Activated effector memory CD4-positive, alpha-beta T cell treated with anti-CD3 and anti-CD28 coated beads, Interleukin-2, amount 50 U/mL, for 16 hours (primary cell): ENCODE measurements around the gene ANXA6.

Experiments used
- DNase-seq: peaks from one replicate; pipeline ENCODE4 v3.0.0-alpha.2; 2020

ANXA6 gene

DNA sequence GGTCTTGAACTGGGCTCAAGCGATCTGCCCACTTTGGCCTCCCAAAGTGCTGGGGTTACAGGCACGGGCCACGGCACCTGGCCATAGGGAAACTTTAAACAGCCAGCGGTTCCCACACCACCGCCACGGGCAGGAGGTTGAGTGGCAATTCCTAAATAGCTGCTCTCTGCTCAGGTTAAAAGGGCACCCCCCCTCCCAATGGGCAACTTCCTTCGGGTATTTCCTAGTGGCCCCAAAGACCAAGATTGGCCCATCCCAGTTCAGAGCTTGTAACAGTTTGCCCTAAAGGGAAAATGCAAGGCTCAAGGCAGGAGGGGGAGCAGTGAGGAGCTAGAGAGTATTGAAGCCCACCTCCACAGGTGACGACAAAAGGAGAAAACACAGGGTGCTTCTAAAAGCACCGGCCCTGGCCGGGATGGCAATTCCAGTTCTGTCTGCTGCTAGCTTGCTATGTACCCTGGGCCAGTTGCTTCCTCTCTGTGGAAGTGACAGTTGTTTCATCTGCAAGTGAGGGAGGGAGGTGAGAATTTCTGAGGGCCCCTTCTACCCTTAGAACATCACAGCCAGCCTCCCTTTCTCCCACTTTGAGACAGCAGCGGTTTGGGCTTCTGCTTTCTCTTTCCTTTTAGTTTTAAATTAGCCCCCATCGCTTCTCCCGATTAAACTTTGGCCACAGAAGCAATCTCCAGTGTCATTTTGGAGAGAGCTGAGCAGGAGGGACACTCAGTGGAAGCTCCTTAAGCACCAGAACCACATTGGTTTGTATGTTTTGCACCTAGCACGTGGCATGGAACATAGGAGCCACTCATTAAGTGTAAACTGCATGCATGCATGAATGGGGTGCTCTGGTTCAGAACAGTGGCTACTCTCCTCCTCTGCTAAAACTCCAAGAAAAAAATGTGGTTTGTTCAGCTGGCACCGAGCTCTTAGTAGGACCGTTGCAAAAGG lies 59.5 kb downstream of the ANXA6 start:
- DNase-seq: no peak

DNA sequence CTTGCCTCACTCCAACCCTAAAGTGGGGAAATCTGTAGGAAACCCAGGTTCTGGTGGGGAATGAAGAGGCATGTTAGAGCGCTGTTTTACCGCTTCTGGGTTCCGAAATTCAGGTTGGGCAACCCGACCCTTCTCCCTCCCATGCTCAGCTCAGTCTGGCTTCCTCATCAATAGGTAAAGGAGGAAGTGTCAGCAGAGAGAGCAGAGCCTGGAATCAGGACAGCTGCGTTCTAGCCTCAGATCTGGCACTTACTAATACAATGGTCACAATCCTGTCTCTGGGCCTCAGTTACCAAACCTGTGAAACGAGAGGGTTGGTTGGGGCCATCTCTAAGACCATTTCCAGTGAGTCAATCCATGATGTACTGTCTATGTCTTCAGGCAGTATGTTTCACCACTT lies 60.5 kb downstream of the ANXA6 start:
- DNase-seq: no peak

DNA sequence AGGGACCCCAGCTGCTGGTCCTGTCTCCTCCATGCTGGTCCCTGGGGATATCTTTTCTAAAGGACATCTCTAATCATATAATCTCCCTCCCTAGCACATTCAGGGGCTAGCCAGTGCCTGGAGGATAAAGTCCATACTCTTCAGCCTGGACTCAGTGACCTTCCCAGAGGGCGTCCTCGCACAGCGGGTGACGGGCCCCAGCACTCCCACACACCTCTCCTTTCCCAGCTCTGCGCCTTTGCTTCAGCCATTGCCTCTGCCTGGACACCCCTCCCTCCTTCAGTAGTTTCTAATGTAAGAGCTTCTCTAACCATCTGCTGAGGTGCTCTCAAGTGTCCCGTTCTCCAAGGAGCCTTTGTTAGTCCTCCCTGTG lies 61.6 kb downstream of the ANXA6 start:
- DNase-seq: no peak

DNA sequence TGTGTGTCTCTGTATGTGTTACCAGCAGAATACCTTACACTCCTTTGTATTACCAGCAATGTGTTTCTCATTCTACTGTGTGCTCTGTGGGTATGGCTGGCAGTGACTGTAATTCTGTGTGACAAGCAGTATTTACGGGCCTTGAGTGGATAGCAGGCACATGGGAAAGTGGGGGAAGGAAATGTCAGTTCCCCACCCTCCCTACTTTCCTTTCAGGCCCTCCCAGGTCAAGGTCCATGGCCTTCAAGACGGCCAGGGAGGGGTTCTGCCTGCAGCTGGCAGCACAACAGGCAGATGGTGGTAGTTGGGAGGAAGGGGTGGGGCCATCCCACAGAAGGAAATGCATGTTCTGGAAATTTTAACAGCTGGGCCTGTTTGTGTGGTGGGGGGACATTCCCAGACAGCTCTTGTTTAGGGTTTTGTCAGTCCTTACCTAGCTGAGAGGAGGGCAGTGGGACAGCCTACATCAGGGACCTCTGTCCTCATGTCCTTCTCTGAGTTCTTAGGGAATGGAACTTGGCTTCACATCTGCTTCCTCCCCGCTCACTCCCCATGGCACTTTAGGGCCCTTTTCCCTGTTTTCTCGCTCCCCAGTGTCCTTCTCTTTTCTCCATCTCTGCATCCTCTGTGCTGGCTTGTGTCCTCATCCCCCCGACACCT lies 62.1 kb downstream of the ANXA6 start:
- DNase-seq: peak; percentile 67

DNA sequence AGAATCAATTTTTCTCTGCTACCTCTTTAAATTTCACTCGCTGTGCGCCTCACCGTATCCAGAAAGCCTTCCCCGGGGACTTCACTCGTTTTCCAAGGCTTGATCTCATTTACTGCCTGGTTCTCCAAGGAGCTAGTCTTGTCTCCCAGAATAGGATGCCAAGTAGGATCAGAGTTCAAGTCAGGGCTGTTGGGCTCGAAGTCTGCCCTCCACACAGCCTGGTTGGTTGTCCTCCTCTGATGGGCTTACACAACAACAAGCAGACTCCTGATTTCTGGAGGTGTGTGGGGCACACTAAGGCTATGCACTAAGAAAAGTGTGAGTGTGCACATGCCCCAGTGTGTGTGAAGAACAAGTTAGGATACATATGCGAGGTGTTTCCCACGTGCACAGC lies 62.7 kb downstream of the ANXA6 start:
- no peak for DNase-seq

DNA sequence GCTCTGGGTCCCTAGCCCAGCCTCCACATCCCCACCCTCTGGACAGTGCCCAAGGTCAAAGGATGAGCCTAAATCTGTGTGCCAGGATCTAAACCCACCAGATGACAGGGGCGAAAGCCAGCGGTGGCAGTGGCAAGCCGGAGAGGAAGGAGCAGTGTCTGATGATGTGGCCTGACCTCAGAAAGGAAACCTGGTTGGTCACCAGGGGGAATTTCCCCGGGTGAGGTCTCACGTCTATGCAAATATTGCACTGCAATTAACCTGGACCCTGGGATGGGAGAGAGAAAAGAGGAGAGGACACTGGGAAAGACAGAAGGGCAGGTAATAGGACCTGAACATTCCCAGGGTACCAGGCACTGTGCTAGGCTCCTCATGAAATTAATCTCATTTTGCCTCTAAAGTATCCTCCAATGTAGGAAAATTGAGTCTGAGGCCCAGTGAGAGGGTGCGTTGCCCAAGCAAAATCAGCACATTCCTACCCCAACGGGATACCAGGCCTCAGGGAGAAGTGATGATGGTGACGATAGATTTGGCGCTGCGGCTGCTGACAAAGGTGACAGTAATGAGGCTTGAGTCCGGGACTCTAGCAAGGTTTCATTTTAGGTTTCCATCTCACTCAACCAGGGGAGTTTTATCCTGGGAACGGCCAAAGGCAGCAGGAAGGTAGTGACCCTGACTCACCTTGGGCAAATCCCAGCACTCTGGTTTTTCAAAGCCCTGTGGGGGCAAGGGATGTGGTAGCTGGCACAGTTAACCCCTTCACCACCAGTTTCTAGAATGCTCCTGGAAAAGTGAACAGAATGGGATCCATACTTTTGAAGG lies 63.3 kb downstream of the ANXA6 start:
- peak; percentile 86 for DNase-seq

DNA sequence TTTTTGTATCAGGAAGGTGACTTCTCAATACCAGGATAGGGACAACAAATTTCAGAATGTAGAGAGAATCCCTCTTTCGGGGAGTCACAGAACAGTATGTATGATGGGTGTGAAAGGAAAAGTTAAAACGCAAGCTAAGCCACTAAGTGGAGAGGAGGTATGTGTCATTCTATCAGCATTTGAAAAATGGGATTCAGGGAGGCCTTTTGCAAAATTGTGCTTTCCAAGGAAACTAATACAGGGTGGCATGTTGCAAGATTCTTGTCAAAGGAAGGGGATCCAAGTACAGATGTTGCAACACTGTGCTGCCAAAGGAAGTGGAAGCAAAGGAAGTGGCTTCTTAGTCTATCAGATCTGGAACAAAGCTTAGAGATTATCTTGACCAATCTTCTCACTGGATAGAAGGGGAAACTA lies 64.1 kb downstream of the ANXA6 start:
- DNase-seq: no peak

DNA sequence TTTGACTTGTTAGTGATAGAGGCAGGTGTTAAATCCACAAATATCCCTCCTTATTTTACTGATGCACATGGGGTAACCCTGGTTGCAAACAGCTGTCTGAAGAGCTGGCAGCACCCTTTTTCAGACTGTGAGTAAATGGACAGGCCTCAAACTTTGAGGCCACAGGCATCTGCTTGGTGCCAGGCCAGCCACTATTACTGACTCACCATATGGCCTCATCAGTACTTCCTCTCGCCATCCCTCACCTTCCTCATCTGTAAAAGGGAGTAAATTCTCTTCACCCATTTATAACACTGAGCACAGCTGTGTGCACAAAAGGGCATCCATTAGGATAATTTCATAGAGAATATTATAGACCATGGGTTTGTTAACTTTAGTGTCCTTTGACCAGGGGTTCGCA lies 64.8 kb downstream of the ANXA6 start:
- DNase-seq: no peak

DNA sequence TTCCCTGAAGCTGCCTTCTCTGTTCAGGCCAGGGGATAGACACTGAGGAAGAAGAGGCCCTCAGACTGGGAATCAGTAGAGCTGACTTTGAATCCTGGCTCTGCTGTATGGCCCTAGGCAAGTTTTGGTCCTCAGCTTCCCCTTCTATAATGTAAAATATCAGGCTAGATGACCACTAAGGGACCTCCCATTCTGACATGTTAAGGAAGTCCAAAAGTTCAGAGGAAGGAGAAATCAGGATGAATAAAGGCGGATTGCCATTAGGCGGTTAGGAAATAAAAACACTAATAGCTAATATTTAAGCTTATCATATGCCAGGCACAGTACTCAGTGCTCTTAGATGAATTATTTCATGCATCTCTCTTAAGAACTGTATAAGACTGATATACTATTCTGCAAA lies 67.9 kb downstream of the ANXA6 start:
- no peak for DNase-seq

DNA sequence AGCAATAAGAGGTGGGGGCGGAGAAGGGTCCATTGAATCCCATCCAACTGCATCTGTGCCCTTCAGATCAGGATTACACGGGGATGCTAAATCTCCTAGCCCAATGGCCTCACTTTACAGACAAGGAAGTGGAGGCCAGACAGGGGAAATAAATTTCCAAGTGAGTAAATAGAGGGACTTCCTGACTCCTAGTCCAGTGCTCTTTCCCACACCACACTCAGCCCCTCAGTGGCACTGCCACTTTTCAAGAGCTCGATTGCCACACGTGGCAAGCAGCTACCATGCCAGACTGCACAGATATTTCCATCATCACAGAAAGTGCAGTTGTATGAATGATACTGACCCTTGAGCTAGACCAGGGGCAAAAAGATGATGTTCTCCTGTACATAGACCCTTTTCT lies 68.6 kb downstream of the ANXA6 start:
- DNase-seq: no peak

DNA sequence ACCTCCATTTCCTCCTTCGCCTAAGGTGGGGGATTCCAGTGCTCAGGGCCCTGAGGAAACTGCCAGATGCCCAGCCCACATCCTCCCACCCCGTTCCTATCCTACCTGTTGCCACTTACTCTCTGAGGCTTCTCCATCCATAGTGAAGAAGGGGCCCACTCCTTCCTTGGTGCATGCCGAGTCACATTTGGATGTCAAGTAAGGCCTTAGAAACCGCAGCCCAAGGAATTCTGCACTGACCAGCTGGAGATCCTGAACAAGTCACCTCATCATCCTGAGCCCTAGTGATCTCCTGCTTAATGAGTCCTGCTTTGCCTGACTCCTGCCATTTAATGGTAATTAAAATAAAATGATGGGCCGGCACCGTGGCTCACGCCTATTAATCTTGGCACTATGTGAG lies 70.1 kb downstream of the ANXA6 start:
- DNase-seq: no peak

DNA sequence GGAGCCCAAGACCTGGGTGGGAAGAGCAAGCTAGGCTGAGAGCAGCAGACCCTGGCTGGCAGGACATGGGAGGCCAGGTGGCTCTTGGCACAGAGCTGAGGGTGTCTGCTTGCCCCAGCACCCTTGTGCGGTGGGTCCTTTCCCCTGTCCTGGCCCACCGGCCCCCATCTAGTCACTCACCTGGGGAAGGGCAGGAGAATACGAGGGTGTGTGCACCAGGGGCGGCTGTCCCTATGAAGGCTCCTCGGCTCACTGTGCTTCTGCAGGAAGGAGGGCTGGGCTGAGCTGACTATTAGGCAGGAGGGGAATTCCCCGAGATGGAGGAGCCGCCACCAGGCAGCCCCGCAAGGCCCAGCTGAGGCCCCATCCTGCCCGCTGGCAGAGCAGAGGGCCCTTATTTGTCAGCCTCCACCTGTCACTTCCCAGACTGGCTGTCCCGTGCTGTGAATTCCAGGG lies 70.6 kb downstream of the ANXA6 start:
- DNase-seq: peak; percentile 91

DNA sequence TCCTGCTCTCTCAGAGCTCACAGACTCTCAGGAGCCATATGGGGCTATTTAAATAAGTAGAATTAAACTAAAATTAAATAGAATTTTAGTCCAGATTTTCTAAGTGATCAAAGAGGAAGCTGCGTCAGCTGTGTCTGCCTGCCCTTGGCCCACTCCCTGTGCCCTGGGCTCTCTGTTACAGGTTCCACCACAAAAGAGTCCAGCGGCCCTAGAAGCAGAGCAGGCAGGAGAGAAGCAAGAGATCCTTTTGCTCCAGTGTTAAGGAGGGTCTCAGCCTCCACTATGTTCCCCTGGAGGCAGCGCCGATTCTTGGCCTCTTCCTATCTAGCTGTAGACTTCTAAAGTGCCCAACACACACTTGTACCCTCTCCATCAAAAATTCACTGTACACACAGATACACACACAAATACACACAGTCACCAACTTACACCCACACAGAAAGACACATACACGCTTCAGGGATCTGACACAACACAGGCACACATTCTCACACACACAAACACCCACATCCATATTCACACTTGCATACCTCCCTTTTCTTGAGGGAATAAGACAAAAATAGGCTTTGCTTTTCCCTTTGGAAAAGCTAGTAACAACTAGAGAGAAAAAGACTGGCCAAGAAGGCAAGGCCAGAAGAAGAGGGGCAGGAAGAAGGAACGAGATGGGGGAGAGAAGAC lies 71.2 kb downstream of the ANXA6 start:
- DNase-seq: peak; percentile 66

DNA sequence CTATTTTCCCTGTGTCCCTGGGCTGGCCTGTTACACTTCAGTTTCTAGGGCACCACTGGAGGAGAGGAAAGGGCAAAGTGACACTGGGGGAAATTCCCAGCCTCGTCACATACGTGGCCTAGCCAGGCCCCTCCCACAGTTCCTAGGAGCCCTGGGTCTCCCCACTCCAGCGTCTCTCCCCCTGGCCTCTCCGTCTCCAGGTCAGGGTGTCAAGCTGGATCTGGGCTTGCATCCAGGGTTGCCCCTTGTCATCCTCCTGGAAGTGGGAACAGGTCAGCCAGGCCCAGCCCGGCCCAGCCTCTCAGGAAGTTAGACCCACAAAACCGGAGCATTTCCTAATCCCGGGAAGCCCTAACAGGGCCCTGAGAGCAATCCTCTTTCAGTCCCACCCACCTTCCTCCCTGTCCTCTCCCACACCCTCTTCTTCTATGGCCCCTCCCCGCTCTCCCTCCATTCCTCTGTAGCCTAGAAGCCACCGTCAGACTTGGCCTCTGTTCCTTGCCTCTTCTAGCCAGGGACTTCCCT lies 72.0 kb downstream of the ANXA6 start:
- DNase-seq: peak; percentile 88

DNA sequence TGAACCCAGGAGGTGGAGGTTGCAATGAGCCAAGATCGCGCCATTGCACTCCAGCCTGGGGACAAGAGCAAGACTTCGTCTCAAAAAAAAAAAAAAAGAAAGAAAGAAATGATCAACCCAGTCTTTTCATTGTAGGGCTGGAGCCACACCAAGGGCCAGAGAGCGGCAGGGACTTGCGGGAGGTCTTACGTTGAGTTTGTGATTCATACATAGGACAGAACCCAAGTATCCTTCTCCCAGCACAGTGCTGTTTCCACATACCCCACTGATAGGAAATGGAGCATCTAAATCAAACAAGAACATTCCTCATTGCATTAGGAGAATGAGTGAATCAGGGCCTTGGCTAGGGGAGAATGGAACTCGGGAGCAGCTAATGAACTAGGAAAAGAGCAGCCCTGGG lies 73.2 kb downstream of the ANXA6 start:
- no peak for DNase-seq

DNA sequence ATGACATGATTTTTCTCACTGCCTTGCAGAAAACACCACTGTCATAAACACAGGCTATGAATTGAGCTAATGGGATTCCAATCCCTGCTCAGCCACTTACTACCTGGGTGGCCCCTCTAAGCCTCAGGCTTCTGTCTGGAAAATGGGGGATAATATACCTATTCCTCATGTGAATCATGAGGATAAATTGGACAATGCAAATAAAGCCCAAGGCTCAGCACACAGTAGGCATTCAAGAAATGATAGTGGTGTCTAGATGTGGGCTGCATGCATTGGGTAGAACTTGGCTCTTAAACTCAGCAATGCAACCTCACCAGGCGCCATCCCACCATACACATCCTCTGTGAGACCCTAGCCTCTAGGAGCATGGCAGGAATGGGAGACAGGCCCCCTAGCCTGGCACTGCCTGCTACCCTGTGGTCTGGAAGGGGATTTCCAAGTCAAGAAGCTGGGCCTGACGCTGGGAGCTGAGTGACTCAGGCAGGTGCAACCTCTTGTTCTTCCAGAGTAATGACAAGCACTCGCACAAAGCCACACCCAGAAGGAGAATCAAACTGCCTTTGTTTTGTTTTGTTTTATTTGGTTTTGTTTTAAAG lies 74.4 kb downstream of the ANXA6 start:
- DNase-seq: peak; percentile 91

DNA sequence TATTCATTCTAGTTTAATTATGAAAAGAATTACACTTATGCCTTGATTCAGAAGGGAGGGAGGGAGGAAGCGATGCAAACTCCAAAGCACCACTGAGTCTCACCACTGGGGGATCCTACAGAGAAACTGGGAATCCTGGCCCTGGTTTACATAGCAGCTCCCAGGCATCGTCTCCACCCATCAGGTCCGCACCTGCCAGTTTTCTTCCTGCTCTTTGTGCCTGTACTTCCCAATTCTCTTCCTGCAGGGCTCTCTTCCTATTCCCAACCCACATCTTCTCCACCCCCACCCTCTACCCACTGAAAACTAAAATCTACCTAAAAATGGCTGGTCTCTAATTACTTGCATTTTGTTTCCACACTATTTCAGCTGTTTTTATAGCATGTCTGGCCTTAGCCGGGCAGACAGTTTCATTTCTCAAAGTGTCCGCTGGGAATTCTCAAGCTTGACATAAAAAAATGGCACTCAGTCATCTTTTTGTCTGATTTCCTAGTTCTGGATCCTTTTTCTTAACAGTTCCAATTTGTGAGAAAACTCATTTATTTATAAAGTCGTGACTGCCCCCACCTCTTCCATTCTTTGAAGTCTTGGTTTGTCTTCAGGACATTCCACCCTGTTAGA lies 75.2 kb downstream of the ANXA6 start:
- DNase-seq: peak; percentile 61

DNA sequence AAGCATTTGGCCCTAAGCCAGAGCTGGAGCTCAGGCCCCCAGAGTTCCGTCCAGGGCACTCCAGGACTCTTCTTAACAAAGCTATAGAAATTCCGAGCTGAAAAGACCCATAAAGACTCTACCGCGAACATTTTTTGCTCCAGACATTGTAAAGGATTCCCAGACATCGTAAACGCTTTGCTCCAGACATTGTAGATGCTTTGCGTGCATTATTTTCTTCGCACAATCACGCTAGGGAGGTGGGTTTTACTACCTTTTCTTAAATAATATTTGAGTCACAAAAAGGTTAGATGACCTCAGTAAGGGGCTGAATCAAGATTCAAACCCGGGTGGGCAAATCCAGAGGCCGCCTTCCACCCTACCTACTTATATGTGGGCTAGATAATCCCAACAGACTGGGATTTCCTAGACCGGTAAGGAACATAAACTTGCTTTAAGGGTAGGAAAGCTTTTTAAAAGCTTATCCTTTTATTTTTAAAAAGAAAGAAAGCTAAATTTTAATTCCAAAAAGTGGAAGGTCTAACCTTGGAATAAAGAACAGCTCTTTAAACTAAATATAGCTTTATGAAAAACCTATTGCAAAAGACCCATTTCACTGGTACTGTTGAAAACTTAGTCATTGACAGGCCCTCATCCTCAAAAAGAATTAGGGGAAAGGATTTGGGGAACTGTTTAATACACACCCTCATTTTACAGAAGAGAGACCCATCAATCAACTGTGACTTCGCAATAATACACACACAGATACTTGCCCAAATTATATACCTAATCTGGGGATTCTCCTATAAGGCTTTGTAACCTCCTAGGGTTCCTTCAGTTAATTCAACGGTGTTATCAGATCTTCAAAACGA lies 75.9 kb downstream of the ANXA6 start:
- DNase-seq: peak; percentile 62

DNA sequence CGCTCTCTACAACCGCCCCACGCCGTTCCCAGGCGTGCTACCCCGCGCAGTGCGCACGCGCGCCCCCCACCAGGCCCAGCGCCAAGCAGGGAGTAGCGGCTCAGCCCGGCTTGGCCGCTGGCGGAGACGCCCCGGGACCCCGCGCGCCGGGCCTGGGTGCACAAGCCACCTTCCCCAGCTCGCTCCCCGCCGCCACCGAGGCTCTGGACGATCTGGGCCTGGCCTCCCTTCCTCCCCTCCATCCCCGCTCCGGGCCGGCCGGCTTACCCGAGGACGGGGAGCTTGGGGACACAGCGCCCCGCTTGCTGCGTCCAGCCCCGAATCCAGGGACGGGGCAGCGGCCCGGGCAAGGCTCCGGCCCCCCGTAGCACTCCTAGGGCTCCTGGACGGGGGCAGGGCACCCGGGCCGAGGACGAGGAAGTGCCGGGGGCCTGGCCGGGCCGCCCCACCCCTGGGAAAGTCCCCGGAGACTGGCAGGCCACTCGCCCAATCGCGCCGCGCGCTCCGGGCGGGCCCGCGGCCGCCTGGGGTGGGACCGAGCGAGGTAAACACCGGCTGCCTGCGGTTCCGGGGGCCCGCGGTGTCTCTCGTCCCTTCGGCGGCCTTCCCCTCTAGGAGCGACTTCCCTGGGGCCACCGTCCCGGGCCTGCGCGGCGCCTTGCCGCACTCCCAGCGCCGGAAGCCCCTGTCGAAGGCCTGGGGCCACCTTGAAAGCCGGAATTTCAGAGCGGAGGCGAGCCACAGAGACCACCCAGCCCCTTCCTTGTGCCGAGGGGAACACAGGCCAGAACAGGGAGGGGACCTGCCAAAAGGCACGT lies 76.8 kb downstream of the ANXA6 start, which contains the start of gene TNIP1:
TNIP1 (minus strand) TSS at position 422 of the 818 bp plus-strand sequence. CDS start 15,939 bp downstream, outside the sequence.
- DNase-seq: peak; percentile 98
